HG02938 (cell line): ENCODE data around the gene GGACT.
"Not testable (repeated sequence)": the region's sequence is repeated elsewhere in the genome, so short reads cannot be mapped to it uniquely, and the experiment has no call there.

Experiments
- ATAC-seq: cut with Tn5 transposase; IDR thresholded peaks from one replicate; pipeline ENCODE4 v1.9.1; 2021; ENCODE audit warnings: mild to moderate bottlenecking, moderate library complexity; ENCODE audit not compliant: unreplicated experiment

Gene GGACT

GRCh38 chr13:100588331-100589177 lies at the start of gene GGACT:
TSS of gene GGACT (minus strand) at chr13:100588789. CDS start at chr13:100532591, 56,198 bp downstream.
- ATAC-seq = peak; percentile 96

GRCh38 chr13:100637796-100638195 lies 49.2 kb upstream of the GGACT start:
- no peak for ATAC-seq

- ATAC-seq = no peak
Observed at GRCh38 chr13:100637380-100637779, 48.8 kb upstream of the GGACT start.

- ATAC-seq = no peak
Observed at GRCh38 chr13:100636441-100636840, 47.9 kb upstream of the GGACT start.

- ATAC-seq = no peak
Observed at GRCh38 chr13:100636004-100636403, 47.4 kb upstream of the GGACT start.

GRCh38 chr13:100634696-100635095 lies 46.1 kb upstream of the GGACT start:
- ATAC-seq = no peak

- no peak for ATAC-seq
Observed at GRCh38 chr13:100633461-100633860, 44.9 kb upstream of the GGACT start.

- ATAC-seq = no peak
Observed at GRCh38 chr13:100630555-100630954, 42.0 kb upstream of the GGACT start.

GRCh38 chr13:100627120-100627519 lies 38.5 kb upstream of the GGACT start:
- ATAC-seq = no peak

- no peak for ATAC-seq
Observed at GRCh38 chr13:100625447-100625846, 36.9 kb upstream of the GGACT start.

- ATAC-seq = no peak
Observed at GRCh38 chr13:100620792-100621191, 32.2 kb upstream of the GGACT start.

- ATAC-seq = no peak
Observed at GRCh38 chr13:100619940-100620339, 31.4 kb upstream of the GGACT start.

GRCh38 chr13:100618897-100619296 lies 30.3 kb upstream of the GGACT start:
- ATAC-seq = not testable (repeated sequence)

GRCh38 chr13:100613031-100613430 lies 24.4 kb upstream of the GGACT start:
- ATAC-seq = no peak

- ATAC-seq = no peak
Observed at GRCh38 chr13:100611678-100612492, 23.3 kb upstream of the GGACT start.

- ATAC-seq = no peak
Observed at GRCh38 chr13:100610391-100611347, 22.1 kb upstream of the GGACT start.

GRCh38 chr13:100608906-100609305 lies 20.3 kb upstream of the GGACT start:
- ATAC-seq = peak; percentile 79

GRCh38 chr13:100608489-100608888 lies 19.9 kb upstream of the GGACT start:
- ATAC-seq = no peak

- no peak for ATAC-seq
Observed at GRCh38 chr13:100604918-100605710, 16.5 kb upstream of the GGACT start.
